AG09309 (cell line): Measurements from ENCODE around the gene NAT16.

Experiments used
- DNase-seq: peaks from one replicate; pipeline ENCODE4 v3.0.0-alpha.2; 2010; ENCODE audit warnings: low read depth
- H3K4me3 ChIP-seq: 2 replicates; pipeline ENCODE4 v1.5.1; 2011; ENCODE audit warnings: mild to moderate bottlenecking, low read depth, low read length, moderate library complexity; ENCODE audit not compliant: control insufficient read depth
- TF ChIP-seq, protein P1 (sequence below): IDR thresholded peaks from 2 replicates; pipeline ENCODE4 v1.5.1; 2011; ENCODE audit warnings: mild to moderate bottlenecking, low read depth, low read length, inconsistent platforms; ENCODE audit not compliant: insufficient read depth, control insufficient read depth; ENCODE audit errors: missing control alignments

Gene NAT16

DNA sequence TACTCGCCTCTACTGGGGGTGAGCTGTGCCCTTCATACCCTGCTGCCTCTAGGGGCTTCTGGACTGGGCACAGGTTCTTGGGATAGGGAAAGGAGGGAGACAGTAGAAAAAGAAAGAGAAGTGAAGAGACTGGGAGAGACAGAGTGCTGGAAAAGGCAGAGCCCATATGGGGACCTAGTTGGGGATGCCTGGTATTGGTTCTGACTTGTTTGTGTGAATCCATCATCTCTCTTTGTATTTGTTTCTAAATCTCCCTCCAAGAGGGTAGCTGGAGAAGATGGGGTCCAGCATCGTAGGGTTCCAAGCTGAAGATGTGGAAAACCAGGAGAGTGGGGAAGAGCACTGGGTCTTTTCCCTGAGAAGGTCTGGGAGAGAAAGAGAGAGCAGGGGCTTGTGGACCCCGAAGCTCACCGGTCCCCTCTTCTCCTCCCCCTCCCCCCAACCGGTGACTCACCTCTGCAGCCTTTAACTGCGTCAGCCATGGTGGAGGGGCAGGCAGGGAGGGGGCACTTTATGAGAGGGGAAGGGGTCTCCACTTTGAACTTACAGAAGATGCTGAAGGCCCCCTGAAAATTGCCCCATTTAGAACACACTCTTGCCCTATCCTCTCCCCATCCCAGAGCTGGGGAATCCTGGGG lies 11.6 kb downstream of the NAT16 start:
- no peak for DNase-seq
- H3K4me3 ChIP-seq: no peak overlapping the region
- TF ChIP-seq, protein P1, sequence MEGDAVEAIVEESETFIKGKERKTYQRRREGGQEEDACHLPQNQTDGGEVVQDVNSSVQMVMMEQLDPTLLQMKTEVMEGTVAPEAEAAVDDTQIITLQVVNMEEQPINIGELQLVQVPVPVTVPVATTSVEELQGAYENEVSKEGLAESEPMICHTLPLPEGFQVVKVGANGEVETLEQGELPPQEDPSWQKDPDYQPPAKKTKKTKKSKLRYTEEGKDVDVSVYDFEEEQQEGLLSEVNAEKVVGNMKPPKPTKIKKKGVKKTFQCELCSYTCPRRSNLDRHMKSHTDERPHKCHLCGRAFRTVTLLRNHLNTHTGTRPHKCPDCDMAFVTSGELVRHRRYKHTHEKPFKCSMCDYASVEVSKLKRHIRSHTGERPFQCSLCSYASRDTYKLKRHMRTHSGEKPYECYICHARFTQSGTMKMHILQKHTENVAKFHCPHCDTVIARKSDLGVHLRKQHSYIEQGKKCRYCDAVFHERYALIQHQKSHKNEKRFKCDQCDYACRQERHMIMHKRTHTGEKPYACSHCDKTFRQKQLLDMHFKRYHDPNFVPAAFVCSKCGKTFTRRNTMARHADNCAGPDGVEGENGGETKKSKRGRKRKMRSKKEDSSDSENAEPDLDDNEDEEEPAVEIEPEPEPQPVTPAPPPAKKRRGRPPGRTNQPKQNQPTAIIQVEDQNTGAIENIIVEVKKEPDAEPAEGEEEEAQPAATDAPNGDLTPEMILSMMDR: no peak

DNA sequence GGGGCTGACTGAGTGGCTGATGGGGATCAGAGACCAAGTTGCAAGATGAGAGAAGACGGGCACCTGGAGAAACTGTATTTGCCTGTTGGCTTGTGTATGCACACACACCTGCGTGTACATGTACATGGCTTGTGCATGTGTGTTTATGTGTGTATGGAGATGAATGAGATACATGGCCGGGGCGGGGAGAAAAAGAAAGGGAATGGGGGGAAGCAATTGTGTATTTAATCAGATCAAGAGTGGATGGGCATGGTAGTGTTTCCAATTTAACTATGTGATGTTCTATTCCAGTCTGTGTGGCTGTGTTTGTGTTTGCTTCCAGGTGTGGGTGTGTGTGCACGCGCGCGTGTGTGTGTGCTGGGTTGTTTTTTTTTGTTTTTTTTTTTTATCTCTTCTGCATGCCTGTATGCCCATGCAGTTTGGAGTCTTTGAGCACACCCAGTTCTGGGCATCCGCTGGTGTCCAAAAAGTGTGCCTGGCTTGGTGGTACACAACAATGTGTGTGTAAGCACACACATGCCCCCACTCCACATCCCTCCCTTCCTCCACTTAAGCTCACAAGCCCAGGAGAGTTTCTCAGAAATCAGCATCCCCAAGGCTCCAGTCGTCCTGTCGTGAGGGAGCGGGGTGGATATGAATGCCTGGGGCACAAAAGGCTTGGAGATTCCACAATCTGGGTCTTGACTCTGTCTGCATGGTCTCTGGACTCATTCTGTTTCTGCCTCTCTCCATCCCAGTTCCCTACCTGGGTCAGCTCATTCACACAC lies 12.3 kb downstream of the NAT16 start:
- TF ChIP-seq, protein P1: no peak
- DNase-seq: no peak
- H3K4me3 ChIP-seq: no peak overlapping the region

DNA sequence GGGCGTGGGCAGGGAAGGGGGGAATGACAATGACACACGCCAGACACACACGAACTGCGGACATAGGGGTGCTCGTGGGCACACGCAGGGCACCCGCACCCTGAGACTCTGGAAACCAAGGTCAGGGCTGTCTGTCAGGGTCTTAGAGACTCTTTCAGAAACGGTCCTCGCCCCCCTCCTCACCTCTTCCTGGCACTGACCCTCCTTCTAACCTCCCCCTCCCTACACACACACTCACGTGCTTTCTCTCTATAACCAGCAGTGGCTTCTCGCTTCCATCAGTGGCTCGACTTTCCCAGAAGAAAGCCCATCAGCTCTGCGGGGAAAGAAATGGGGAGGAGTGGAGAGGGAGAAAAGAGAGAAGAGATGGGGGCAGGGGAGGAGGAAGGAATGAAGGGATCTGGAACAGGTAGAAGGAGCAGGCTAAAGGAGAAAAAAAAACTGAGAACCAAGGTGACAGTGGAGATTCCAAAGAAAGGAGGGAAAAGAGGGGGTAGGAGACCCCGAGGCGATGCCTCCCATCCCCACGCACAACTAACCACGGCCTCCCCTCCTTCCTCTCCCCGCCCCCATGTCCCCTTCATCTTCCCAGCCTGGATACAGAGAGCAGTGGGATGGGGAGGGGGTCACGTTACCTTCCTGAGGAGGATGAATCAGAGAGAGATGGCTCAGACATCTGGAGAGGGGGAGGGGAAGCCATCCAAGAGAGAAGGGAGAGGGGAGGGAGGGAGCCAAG lies 13.0 kb downstream of the NAT16 start:
- H3K4me3 ChIP-seq: no peak overlapping the region
- TF ChIP-seq, protein P1: no peak
- no peak for DNase-seq

DNA sequence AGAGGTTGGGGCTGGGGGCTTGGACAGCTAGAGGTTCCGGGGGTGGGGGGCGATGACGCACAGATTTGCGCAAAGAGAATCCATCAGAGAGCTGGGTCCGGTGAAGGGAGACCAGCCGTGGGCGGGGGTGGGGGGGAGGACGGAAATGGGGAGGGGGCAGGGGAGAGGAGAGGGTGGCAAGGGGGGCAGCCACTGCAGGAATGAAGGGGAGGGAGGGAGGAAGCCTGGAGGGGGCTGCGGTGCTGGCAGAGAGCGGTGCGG lies 13.5 kb downstream of the NAT16 start:
- TF ChIP-seq, protein P1: no peak
- no peak overlapping the region for H3K4me3 ChIP-seq
- no peak for DNase-seq

DNA sequence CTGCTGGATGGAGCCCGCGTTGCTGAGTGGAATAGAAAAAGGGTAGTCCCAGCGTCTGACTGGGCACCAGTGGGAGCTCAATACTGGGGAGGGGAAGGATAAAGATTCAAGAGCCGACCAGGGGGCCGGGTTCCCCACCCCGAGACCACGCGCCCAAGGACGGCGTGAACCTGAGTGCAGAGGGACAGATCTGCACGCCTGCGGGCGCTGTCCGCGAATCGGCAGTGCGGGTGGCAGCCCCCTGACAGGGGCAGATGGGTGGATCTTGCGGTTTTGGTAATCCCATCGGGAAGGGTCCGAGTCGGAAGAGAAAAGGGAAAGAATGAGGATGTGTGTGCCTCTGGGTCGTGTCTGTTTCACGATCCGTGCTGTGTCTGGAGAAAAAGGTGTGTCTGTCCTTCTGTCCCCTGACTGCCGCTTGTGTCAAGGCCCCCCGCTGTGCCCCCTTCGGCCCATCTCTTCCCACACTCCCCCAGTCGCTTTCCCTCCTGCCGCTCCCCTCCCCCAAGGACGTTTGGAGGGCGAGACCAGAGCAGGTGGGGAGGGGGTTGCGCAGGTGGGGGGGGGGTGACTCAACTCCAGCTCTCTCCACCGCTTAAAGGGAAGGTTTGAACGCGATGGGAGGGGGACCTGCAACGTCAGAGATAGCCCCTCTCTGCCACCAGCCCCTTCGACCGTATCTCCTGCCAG lies 14.0 kb downstream of the NAT16 start:
- no peak for DNase-seq
- peak overlapping the region; percentile 12 for H3K4me3 ChIP-seq
- TF ChIP-seq, protein P1: no peak
